GM18498 (cell line): ENCODE data around the gene TPK1.

Source experiments
- ATAC-seq: cut with Tn5 transposase; IDR thresholded peaks from one replicate; pipeline ENCODE4 v1.9.1; 2021; ENCODE audit warnings: mild to moderate bottlenecking, moderate library complexity; ENCODE audit not compliant: unreplicated experiment

Gene TPK1

DNA sequence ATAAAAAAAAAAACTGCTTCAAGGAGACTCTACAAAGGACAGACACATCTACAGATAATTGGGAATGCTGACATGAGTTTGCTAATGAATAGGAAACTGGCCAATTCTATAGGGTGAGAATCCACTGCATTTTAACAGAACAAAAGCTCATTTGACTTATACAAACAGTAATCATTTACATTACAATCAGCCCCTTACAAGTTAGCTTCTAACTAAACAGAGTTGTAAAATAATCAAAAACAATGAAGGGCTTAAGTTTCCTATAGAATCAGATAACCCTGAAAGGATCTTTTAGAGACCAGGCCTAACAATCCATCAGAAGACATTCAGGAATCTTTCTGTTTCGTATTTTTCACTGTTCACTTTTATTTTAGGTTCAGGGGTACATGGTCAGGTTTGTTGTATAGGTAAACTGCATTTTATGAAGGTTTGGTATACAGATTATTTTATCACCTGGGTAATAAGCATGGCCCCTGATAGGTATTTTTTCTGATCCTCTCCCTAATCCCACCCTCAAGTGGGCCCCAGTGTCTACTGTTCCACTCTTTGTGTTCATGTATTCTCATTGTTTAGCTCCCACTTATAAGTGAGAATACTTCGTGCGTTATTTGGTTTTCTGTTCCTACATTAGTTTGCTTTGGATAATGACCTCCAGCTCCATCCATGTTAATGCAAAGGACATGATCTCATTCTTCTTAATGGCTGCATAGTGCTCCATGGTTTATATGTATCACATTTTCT is 301.0 kb downstream of the TPK1 start:
- no peak for ATAC-seq

DNA sequence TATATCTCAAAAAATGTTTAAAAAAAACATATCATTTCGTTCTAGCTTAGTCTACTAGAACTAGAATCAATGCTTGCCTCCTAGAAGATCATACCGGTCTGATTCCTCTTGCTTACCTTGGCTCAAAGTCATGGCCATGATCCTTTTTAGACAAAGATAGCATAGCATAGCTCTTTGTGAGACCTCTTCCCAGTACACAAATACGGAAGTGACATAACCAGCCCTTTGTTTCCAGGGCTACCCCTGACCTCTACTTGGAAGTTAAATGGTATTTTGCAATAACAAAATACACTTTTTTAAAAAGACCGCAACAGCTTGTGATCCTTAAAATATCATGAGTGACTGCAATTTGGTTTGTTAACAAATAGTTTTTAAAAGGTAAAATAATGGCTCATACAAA is 301.7 kb downstream of the TPK1 start:
- no peak for ATAC-seq

DNA sequence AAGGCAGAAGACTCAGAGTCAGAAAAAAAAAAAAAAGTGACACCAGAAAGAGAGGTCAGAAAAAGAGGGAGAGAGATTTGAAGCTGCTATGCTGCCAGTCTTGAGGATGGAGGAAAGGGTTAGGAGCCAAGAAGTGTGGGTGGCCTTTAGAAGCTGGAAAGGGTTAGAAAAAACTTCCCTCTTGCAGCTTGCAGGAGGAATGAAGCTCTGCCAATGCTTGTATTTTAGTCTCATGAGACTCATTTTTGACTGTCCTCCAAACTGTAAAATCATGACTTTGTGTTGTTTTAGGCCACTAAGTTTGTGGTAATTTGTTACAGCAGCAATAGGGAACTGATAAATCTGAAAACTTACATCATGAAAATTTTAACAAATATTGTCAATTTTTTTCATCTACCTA is 304.7 kb downstream of the TPK1 start:
- ATAC-seq, result no peak

DNA sequence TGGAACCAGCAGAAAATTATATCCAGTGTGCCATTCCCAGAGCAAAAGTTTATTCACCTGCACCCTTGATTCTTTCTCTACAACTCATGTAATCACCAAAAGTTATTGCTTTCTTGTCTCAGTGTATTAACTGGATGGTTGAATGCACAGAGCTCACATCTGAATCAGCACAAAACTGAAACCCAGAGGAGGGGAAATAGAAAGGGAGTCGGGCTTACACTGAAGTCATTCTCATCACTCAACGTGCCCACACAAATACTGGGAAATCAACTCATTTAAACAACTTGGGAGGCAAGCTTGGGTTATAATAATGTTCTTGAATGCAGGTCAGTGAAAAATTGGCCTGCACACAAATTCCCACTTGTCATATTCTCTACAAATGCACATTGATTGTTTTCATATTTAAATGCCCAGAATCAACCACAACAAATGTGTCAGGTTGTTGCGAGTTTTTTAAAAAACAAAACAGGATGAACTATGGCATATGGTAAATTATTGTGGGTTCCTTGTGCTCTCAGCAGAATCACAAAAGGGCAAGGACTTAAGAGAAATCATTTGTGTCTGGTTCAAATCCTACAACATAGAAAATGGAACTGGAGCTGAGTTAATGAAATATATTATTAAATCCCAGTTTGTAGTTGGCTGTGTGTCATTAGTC is 306.5 kb downstream of the TPK1 start:
- peak; percentile 100 for ATAC-seq

DNA sequence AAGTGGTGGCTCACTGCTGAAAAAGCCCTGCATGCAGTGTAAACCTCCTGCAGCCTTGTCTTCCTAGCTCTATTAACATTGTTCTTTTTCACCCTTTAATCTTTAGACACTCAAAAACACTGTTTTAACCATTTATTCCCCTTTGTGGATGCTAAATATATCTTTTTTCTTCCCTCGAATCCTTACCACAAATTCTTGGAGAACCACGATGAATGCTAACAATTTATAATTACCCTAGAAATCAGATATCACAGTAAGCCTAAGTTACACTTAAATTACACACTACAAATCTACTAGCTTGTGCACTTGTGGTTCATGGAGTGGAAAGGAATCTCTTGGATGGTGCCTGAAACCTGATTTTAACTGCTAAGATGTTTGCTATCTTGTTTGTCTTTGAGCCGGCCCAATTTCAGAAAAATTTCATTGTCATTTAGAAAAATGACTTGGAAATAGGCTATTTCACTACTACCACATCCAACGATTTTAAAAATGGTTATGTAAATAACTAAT is 307.3 kb downstream of the TPK1 start:
- no peak for ATAC-seq

DNA sequence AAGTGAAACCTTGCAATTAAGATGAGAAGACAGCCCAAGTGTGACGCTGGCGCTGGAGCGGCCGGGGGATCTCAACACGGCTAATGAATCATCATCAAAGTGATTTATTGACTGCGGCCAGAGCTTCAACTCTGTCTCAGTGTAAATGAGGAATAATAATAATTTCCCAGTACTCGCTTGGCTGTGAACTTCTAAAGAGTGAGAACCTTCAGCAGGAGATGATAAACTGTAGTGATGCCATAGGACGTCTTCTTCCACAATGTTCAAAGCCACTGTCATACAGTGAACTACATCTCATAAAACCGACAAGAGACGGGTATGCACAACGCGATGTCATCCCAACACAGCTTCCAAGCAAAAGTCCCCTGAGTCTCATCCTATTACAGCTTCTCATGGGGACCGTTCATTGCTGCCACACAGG is 308.8 kb downstream of the TPK1 start:
- no peak for ATAC-seq

DNA sequence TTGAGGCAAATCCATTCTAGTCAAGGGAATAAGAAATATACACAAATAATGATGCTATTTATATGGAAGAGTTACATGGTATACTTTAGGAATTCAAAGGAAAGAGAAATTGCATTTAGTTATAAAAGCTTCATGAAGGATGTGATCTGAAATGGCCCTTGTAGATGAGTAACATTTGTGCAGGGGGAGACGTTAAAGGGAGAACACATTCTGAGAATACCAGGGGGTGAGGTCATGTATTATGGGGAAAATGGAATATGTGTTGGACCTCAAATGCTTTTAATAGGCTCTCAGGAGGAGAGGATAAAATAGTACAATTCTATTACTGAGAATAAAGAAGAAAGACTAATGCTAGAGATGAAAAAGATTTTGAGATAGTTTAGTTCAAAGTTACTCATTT is 309.9 kb downstream of the TPK1 start:
- ATAC-seq, result no peak

DNA sequence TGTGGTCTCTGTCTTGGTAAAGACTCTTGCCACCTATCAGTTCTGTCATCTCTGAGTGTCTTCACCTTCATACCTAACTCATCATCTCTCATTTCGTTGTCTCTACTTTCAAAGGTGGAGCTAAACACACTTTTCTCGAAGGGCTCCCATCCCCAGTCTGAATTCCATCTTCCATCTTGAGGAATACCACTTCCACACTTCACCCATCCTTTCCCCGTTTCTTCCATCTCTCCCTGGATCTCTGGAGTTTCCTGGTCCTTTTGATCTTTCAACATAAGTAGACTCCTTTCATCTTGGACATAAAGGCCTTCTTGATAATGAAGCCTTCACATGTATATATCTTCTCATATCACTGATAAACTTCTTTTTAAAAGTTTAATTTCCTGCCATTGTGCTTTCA is 311.6 kb downstream of the TPK1 start:
- no peak for ATAC-seq

DNA sequence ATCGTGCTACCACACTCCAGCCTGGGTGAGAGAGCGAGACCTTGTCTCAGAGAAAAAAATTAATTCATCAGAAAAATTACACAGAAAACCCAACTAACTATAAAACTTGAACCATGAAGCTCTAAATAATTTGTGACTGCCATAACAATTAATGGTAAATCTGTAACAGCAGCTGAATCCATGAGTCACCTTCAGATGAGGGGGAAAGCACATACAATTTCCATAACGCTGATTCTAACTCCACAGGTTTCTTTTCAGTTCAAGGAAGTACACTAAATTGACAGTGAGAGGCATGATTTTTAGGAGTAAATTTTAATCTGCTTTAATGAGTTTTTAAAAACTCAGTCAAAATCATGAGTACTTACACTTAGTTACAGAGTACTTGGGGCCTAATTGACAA is 312.2 kb downstream of the TPK1 start:
- ATAC-seq, result no peak

DNA sequence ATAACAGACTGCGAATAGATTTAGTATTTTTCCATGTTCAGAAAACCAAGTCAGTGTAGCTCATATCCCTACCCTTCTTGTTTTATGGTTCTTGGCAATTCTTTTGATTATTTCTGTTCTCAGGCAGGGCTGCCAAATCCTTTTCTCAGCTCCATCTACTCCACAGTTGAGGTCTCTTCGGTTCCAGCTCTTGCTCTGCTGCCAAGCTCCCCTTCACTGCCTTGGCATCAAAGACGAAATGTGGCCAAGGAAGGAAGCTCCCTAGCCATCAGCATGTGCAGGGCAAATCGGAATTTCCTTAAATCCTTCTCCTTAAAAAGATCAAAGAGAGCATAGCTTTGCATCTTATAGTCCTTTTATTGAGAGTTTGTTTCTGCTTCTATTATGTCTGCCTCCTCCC is 315.9 kb downstream of the TPK1 start:
- ATAC-seq, result no peak

DNA sequence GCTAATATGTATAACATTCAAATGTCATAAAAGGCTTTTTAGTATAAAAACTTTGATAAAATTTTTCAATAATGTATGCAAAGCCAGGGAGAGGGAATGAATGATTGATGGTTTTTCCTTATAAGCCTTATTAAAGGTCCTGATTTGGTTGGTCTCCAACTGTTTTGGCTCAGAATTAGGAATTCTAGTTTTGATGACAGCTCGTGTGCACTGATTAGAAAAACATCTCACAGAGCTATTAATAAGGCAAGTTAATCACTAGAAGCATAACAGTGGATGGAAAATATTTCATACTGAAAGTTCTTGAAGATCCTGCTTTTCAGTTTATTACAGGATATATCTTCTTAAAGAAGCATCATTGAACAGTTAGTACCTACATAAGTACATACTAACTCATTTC is 317.5 kb downstream of the TPK1 start:
- ATAC-seq, result no peak

DNA sequence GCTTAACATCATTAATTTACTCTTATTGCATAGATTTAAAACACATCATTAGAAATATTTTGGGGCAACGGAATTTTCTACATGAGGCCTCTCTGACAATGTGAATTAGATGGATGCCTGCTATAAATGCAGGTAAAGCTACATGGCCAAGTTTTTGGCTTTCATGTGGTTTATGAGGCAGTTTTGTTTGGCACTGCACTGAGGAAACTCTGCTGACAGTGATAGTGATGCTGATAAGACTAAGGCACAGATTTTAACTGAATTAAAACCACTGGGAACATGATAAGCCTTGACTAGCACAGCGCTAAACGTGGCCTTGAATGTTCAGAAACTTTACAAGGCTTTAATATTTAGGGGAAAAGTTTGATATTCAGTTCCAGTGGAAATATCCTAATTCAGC is 318.1 kb downstream of the TPK1 start:
- no peak for ATAC-seq

DNA sequence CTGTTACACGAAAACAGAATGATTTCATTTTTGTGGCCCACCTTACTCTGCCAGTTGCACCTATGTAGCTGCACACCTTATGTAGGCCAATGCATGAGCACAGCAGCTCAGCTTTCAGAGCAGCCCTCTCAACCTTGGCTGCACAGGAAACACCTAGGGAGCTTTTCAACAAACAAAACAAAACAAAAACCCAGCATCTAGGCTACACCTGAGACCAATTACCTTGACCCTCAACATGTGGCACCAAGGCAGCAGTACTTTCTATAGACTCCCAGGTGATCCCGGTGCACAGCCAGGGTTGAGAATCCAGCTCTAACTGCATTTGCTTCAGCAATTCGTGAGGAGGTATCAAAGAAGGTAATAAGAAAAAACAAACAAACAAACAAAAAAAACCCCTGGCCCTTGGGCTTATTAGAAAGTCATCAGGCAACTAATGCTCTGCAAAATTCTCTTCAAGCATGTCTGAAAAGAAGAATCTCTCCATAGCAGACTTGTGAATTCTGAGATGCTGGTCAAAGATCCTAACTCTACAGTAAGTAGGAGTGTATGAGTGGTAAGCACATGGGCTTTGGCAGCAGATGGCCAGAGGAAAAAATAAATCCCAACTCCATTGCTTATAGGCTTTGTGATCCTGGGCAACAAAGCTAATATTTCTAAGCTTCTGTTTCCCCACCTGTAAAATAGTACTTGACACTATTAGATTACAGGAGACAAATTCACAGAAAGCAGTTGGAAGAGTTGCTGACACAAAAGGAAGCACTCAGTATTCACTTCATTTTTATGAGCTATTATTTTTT is 318.9 kb downstream of the TPK1 start:
- ATAC-seq, result no peak

DNA sequence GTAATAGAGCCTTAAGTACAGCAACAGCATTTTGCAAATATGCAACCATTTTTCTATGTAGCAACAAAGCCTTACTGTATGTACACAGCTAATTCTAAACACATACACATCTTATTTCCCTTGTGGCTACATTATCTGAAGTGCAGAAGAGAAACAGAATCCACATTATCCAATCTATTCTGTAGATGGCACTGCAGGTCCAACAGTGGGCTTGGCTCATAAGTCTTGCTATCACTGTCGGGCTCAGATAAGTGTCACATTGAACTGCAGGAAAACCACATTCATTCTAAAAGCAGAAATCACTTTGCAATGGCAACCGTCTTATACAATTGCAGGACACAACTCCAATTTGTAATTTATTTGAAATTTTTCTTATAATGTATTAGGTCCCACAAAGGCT is 322.5 kb downstream of the TPK1 start:
- no peak for ATAC-seq

DNA sequence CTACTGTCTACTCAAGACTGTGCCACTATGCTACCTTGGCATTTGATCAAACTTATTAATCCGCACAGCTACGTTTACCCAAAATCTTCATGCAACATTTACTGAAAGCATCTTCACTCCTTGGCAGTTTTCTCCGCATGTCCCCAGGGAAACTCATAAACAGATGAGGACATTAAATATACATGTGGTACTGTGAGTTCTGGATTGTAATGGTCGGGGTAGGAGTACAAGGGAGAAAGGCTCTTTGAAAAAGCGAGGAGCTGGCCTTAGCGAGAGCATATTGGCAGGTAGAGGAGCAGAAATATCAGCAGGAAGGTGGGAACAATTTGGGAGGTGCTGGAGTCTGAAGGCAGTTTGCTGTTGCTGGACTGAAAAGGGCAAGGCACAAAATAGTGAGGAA is 325.2 kb downstream of the TPK1 start:
- no peak for ATAC-seq

DNA sequence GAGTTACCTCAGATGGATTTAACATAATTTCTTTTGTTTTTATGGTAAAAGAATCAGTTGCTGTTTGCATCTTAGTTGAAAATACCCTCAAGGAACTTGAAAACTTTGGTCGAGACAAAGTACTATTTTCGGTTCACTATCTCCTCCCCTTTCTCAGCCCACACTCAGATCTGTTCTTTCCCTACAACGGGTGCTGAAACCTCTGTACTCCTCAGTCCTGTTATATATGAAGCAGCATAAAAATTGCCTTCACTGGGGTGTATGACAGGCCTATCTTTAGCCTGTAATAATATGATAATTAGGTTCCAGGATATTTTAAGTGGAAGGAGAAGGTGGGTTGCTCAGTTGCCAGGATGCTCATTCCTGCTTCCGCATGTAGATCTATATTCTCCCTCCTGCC is 327.2 kb downstream of the TPK1 start:
- peak; percentile 98 for ATAC-seq

DNA sequence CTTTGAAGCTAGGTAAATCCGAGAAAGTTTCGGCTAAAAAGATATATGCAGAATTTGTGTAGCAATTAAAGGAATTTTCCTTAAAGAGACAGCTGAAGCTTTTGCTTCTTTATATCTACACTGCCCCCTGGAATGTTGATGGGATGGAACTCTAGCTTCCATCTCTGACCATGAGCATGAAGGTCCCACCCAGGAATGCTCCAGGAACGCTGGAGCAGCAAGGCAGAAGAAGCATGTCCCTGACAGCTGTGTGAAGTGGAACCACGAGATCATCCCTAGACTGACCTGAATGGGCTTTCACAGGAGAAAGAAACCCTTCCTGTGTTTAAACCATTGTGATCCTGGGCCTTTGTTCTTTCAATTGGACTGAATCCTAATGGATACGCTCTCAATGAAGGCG is 332.6 kb downstream of the TPK1 start:
- ATAC-seq, result no peak

DNA sequence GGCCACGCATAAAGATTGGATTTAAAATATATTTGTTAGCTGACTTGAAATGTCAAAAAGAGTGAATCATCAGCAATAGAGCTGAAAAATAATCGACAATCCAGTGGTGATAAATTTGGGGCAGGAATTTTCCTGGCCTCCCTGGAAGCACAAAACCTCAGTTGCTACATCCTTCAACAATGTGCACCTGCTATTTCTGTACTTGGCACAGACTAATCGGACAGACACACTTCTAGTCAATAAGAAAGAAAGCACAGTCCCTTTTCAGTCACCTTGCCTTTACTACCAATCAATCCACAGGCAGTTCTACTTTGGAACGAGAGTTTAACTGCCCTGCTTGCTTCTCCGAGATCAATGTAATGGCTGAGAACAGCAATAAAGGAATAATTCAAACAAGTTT is 335.6 kb downstream of the TPK1 start:
- no peak for ATAC-seq

DNA sequence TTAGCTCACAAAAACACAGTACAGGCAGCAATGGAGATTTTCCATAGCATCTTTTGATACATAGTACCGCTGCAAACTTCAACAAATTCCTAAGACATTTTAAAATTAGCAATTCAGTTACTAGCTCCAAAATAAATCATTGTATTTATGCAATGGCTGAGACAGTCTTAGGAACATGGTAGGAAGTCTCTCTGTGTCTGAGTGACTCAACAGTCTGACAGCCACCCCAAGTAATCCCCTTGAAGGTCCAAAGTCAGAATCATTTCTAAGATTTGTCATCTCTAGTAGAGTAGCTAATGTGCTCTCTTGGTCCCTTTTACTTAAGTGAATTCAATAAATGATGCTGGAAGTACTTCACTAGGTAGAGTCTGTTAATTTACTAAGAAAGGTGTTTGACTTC is 338.6 kb downstream of the TPK1 start:
- no peak for ATAC-seq

DNA sequence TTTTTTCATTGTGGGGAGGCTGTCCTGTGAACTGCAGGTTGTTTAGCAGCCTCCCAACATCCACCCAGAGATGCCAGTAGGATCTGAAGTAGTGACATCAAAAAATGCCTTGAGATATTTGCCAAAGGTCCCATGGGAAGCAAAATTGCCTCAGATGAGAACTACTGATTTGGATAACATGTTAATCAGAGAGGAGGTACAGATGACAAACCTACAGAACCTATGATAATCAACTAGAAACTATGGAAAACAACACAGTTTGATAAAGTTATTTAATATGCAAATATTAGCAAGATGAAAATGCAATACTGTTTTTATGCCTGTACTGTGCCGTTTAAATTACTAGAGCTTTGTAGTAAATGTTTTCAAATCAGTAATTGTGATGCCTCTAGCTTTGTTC is 341.5 kb downstream of the TPK1 start:
- no peak for ATAC-seq

DNA sequence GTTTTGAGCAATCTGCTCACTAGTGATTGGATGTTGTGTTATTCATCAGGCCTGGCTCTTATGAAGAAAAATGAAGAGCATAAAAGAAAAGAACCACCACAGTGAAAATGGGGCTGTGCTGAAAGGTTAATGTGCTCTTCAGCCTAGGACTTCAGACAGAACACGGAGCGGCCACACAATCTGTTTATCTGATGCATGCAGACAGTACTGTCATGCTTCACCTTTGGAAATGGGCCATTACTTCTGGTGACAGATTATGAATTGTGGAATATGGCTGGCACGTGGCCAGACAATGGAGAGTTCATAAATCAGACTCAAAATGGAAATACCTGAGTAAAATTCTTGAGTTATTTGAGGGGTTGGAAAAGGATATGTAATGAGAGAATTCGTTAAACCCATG is 346.3 kb downstream of the TPK1 start:
- ATAC-seq, result no peak

DNA sequence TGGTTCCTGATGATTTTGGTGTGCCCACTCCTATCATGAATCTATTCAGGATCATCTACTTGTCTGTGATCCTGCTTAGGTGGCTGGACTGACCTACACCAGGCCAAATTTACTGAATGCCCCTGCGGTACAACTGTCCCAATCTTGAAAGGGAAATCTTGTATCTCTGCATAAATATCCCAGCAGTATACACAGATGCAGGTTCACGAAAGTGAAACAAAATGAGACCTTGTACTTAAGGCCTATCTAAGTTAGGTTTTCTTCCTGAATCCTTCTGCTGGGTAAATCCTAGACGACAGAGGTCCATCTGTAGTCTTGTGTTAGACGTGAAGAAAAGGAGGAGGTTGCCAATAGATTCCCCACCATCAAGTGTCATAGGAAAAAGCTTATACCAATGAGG is 346.9 kb downstream of the TPK1 start:
- no peak for ATAC-seq
